ENCODE measurements around the gene CA5A.

Gene CA5A

GRCh38 chr16:87965417-87965816 is 29.1 kb upstream of the CA5A start:
- TF ChIP-seq FOXM1 (IDR thresholded peaks at IDR 0.05; ENCODE audit: borderline replicate concordance, low read depth): no peak
- TF ChIP-seq TAF1 (IDR thresholded peaks at IDR 0.05; ENCODE audit: low read depth): no peak
- TF ChIP-seq CEBPB (IDR thresholded peaks at IDR 0.05): no peak

- TF ChIP-seq EP300 (IDR thresholded peaks at IDR 0.05; ENCODE audit: borderline replicate concordance) (no peak), MAX (IDR thresholded peaks at IDR 0.05) (no peak), CREB1 (IDR thresholded peaks at IDR 0.05; ENCODE audit: low read depth) (no peak), EGR1 (IDR thresholded peaks at IDR 0.05) (no peak), TCF12 (IDR thresholded peaks at IDR 0.05; ENCODE audit: low read depth) (no peak), RAD21 (IDR thresholded peaks at IDR 0.05; ENCODE audit: low read depth) (no peak), USF1 (IDR thresholded peaks at IDR 0.05) (no peak), NFIC (IDR thresholded peaks at IDR 0.05) (no peak), CEBPB (IDR thresholded peaks at IDR 0.05) (no peak), YY1 (IDR thresholded peaks at IDR 0.05; ENCODE audit: low read depth) (no peak), FOXM1 (IDR thresholded peaks at IDR 0.05; ENCODE audit: borderline replicate concordance, low read depth) (no peak), TEAD4 (IDR thresholded peaks at IDR 0.05) (no peak), ZBTB7A (IDR thresholded peaks at IDR 0.05; ENCODE audit: low read depth) (no peak)
These were observed 27.8 kb upstream of the CA5A start for GRCh38 chr16:87964049-87964659.

- TF ChIP-seq ZBTB7A (IDR thresholded peaks at IDR 0.05; ENCODE audit: low read depth): no peak
- TF ChIP-seq RAD21 (IDR thresholded peaks at IDR 0.05; ENCODE audit: low read depth): no peak
- no peak for TF ChIP-seq TAF1 (IDR thresholded peaks at IDR 0.05; ENCODE audit: low read depth)
- TF ChIP-seq TEAD4 (IDR thresholded peaks at IDR 0.05): no peak
- TF ChIP-seq TCF12 (IDR thresholded peaks at IDR 0.05; ENCODE audit: low read depth): no peak
- no peak for TF ChIP-seq CREB1 (IDR thresholded peaks at IDR 0.05; ENCODE audit: low read depth)
- no peak for TF ChIP-seq USF1 (IDR thresholded peaks at IDR 0.05)
- no peak for TF ChIP-seq EP300 (IDR thresholded peaks at IDR 0.05; ENCODE audit: borderline replicate concordance)
- no peak for TF ChIP-seq MAX (IDR thresholded peaks at IDR 0.05)
- TF ChIP-seq REST (IDR thresholded peaks at IDR 0.05; ENCODE audit: low read depth): no peak
- TF ChIP-seq CEBPB (IDR thresholded peaks at IDR 0.05): no peak
- TF ChIP-seq YY1 (IDR thresholded peaks at IDR 0.05; ENCODE audit: low read depth): no peak
- TF ChIP-seq FOXM1 (IDR thresholded peaks at IDR 0.05; ENCODE audit: borderline replicate concordance, low read depth): no peak
These were observed 27.1 kb upstream of the CA5A start for GRCh38 chr16:87963400-87963799.

GRCh38 chr16:87961623-87962022 is 25.3 kb upstream of the CA5A start:
- TF ChIP-seq EGR1 (IDR thresholded peaks at IDR 0.05) (no peak), MAX (IDR thresholded peaks at IDR 0.05) (no peak), TCF12 (IDR thresholded peaks at IDR 0.05; ENCODE audit: low read depth) (no peak), RAD21 (IDR thresholded peaks at IDR 0.05; ENCODE audit: low read depth) (no peak), EP300 (IDR thresholded peaks at IDR 0.05; ENCODE audit: borderline replicate concordance) (no peak), USF1 (IDR thresholded peaks at IDR 0.05) (no peak), NFIC (IDR thresholded peaks at IDR 0.05) (no peak), CREB1 (IDR thresholded peaks at IDR 0.05; ENCODE audit: low read depth) (no peak), ZBTB7A (IDR thresholded peaks at IDR 0.05; ENCODE audit: low read depth) (no peak), TEAD4 (IDR thresholded peaks at IDR 0.05) (no peak), TAF1 (IDR thresholded peaks at IDR 0.05; ENCODE audit: low read depth) (no peak), YY1 (IDR thresholded peaks at IDR 0.05; ENCODE audit: low read depth) (no peak), REST (IDR thresholded peaks at IDR 0.05; ENCODE audit: low read depth) (no peak), FOXM1 (IDR thresholded peaks at IDR 0.05; ENCODE audit: borderline replicate concordance, low read depth) (no peak), CEBPB (IDR thresholded peaks at IDR 0.05) (no peak)

- TF ChIP-seq RAD21 (IDR thresholded peaks at IDR 0.05; ENCODE audit: low read depth): no peak
- no peak for TF ChIP-seq CEBPB (IDR thresholded peaks at IDR 0.05)
- TF ChIP-seq NFIC (IDR thresholded peaks at IDR 0.05): no peak
- no peak for TF ChIP-seq CREB1 (IDR thresholded peaks at IDR 0.05; ENCODE audit: low read depth)
- TF ChIP-seq TAF1 (IDR thresholded peaks at IDR 0.05; ENCODE audit: low read depth): no peak
- no peak for TF ChIP-seq MAX (IDR thresholded peaks at IDR 0.05)
- TF ChIP-seq EP300 (IDR thresholded peaks at IDR 0.05; ENCODE audit: borderline replicate concordance): no peak
- no peak for TF ChIP-seq EGR1 (IDR thresholded peaks at IDR 0.05)
- no peak for TF ChIP-seq TEAD4 (IDR thresholded peaks at IDR 0.05)
- TF ChIP-seq TCF12 (IDR thresholded peaks at IDR 0.05; ENCODE audit: low read depth): no peak
These were observed 24.5 kb upstream of the CA5A start for GRCh38 chr16:87960852-87961251.
